HCT116 (cell line): ENCODE results near the gene RBM25.

Experiments
- ELF1 ChIP-seq: IDR thresholded peaks from 2 replicates; pipeline ENCODE4 v1.6.1; 2012; ENCODE audit warnings: low read depth, borderline replicate concordance
- TF ChIP-seq, protein P1 (sequence below), 3 experiments: fragments of 200-600 bp in 1 of 3; sonication (generic) in 1 of 3; IDR thresholded peaks in 2 of 3; conservative IDR thresholded peaks in 1 of 3; 2 replicates each; pipeline ENCODE4 v1.5.1; 2012 to 2017; ENCODE audit warnings: low read depth in 2 of 3, low read length in 2 of 3, antibody characterized with exemption in 1 of 3, borderline replicate concordance in 1 of 3, control low read depth in 1 of 3, mild to moderate bottlenecking in 1 of 3, mixed read lengths in 1 of 3, mixed run types in 1 of 3, moderate library complexity in 1 of 3; ENCODE audit not compliant: insufficient read depth in 1 of 3
- TF ChIP-seq, protein P2 (sequence below): IDR thresholded peaks from 2 replicates; pipeline ENCODE4 v1.6.1; 2012
- TF ChIP-seq, protein P3 (sequence below): IDR thresholded peaks from 2 replicates; pipeline ENCODE4 v1.6.1; 2012; ENCODE audit warnings: low read depth

DNA sequence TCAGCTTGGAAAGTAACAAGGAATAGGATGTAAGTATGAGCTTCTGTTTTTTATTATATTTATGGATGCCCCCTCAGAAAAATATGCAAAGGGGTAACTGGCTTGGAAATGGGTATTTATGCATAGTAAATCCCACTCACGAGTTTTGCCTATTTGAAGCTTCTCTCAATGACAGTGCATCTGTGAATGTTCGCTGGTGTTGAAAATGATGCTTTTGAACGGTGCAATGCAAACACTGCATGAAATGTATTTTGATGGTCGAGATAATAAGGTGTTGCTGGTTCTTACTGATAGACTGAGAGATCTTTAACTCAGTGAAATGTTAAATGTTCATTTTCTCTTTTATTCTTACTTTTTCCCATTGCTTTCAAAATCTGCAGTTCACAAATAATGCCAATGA is 42.0 kb downstream of the RBM25 start:
- TF ChIP-seq, protein P1, sequence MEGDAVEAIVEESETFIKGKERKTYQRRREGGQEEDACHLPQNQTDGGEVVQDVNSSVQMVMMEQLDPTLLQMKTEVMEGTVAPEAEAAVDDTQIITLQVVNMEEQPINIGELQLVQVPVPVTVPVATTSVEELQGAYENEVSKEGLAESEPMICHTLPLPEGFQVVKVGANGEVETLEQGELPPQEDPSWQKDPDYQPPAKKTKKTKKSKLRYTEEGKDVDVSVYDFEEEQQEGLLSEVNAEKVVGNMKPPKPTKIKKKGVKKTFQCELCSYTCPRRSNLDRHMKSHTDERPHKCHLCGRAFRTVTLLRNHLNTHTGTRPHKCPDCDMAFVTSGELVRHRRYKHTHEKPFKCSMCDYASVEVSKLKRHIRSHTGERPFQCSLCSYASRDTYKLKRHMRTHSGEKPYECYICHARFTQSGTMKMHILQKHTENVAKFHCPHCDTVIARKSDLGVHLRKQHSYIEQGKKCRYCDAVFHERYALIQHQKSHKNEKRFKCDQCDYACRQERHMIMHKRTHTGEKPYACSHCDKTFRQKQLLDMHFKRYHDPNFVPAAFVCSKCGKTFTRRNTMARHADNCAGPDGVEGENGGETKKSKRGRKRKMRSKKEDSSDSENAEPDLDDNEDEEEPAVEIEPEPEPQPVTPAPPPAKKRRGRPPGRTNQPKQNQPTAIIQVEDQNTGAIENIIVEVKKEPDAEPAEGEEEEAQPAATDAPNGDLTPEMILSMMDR (IDR thresholded peaks at IDR 0.05 in 2 of 3, conservative IDR thresholded peaks at IDR 0.05 in 1 of 3; ENCODE audit: borderline replicate concordance in 1 of 3, insufficient read depth in 1 of 3, low read depth in 2 of 3, low read length in 2 of 3): no peak
- TF ChIP-seq, protein P2, sequence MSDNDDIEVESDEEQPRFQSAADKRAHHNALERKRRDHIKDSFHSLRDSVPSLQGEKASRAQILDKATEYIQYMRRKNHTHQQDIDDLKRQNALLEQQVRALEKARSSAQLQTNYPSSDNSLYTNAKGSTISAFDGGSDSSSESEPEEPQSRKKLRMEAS: no peak
- TF ChIP-seq, protein P3, sequence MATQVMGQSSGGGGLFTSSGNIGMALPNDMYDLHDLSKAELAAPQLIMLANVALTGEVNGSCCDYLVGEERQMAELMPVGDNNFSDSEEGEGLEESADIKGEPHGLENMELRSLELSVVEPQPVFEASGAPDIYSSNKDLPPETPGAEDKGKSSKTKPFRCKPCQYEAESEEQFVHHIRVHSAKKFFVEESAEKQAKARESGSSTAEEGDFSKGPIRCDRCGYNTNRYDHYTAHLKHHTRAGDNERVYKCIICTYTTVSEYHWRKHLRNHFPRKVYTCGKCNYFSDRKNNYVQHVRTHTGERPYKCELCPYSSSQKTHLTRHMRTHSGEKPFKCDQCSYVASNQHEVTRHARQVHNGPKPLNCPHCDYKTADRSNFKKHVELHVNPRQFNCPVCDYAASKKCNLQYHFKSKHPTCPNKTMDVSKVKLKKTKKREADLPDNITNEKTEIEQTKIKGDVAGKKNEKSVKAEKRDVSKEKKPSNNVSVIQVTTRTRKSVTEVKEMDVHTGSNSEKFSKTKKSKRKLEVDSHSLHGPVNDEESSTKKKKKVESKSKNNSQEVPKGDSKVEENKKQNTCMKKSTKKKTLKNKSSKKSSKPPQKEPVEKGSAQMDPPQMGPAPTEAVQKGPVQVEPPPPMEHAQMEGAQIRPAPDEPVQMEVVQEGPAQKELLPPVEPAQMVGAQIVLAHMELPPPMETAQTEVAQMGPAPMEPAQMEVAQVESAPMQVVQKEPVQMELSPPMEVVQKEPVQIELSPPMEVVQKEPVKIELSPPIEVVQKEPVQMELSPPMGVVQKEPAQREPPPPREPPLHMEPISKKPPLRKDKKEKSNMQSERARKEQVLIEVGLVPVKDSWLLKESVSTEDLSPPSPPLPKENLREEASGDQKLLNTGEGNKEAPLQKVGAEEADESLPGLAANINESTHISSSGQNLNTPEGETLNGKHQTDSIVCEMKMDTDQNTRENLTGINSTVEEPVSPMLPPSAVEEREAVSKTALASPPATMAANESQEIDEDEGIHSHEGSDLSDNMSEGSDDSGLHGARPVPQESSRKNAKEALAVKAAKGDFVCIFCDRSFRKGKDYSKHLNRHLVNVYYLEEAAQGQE: no peak
- no peak for TF ChIP-seq ELF1
